Activated CD8-positive, alpha-beta memory T cell treated with anti-CD3 and anti-CD28 coated beads, Interleukin-2, amount 50 U/mL, for 1 hour (primary cell): ENCODE measurements around the gene CEBPZOS.
A peak's percentile ranks its signal among the peaks of the same experiment; 100 is the strongest.

Source experiments
- DNase-seq: peaks from one replicate; pipeline ENCODE4 v3.0.0-alpha.2; 2020; ENCODE audit errors: extremely low read depth

Gene CEBPZOS

DNA sequence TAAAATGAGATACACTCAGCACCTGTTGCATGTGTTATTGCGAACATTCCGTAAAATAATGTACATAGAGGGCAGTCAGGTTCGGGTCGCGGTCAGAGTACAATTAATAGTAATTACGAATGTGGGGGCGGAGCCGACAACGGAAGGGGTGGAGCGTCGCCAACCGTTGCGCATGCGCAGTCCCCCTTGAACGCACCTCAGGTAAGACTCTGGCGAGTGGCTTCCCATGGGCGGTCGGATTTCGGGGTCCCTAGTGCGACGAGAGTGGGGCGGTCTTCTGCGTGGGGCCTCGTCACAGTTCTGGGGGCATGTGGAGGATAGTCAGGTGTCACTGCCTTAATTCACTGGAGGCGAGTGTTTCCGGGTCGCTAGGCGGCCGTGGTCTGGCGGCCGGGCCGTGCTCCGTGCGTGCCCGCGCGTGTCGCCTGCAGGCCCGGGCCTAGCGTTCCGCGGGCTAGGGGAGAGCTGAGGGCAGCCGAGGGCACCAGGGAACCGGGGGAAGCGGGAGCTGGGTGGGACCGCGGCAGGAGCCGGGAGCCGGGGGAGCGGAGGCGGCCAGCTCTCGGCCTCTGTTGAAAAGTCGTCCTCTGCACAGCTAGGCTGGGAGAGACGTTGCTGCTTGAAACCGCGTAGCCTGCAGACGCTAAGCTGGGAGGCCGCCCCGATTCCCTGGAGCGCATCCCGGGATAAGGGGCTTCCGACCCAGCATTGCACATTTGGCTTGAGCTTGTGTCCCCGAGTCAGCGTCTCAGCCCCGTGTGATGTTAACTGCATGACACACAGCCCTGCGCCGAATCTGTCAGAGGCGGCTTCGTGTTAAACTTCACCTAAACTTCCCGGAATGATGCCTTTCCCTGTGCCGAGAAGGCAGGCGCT lies at the start of gene CEBPZOS:
Gene CEBPZOS, plus strand, starts transcription at position 177 of the 876 bp plus-strand sequence. CDS start 3,209 bp downstream, outside the sequence.
- DNase-seq = peak; percentile 81

DNA sequence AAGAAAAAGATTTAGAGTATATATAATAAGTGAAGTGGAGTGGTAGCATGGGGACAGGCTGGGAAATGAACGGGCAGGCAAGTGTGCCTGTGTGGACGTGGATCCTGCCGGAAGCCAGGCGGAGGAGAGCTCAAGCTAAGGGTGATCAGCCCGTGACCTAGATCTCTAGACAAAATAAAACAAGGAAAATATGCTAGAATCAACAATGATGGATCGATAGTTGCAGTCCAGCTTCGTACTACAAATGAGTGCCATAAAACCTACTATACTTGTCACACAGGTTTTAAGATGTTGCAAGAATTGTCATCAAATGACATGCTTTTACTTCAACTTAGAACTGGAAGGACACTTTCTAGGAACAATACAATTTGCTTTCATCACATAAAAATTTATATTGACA lies 48.0 kb upstream of the CEBPZOS start:
- no peak for DNase-seq

DNA sequence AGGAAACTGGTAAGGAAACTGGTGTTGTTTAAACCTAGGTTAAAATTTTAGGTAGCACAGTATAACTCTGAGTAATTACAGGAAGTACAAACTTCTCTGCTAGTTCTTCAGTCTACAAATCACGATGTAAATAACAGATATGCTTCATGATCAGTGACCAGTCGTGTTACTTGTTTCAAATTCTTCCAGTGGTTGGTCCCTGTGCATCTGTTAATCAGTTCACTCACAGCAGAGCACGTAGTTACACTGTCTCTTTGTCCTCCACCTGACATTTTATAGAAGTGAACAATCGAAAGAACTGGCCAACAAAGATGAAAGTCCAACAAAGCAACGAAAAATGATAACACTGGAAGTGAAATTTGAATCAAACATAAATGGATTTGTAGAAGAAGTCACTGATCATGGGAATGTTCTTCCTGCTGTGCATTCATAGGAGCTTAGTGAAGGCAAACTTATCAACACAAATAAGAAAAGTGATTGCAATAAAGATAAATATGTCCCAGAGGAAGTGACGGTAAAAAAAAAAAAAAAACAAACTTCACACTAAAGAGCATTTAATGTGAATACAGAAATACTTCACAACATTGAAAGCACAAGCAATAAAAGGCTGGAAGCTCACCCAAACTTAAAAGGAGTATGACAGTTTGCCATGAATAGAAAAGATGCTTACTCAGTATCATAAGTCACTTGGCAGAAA lies 46.5 kb upstream of the CEBPZOS start:
- DNase-seq = no peak

DNA sequence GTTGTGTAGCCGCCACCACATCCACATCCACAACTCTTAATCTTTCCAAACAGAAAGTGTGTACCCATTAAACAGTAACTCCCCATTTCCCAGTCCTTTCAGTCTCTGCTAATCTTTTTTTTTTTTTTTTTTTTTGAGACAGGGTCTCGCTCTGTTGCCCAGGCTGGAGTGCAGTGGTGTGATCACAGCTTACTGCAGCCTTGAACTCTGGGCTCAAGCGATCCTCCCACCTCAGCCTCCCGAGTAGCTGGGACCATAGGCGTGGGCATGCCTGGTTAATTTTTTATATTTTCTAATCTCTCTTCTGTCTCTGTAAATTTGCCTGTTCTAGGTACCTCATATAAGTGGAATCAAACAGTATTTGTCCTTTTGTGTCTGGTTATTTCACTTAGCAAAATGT lies 43.1 kb upstream of the CEBPZOS start:
- DNase-seq = no peak

DNA sequence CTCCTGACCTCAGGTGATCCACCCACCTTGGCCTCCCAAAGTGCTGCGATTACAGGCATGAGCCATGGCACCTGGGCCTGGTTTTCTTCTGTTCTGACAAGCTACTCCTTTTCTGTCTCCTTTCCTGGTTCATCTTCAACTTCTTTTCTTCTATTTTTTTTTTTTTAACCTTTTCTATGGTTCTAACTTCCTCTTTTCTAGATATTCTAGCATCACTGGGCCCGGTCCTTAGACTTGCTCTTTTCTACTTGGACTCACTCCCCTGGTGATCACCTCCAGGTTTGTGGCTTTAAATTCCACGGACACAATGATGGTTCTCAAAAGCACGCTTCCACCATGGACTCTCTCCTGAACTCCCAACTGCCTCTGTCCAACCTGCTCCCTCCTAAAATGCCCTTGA lies 41.5 kb upstream of the CEBPZOS start:
- DNase-seq = no peak

DNA sequence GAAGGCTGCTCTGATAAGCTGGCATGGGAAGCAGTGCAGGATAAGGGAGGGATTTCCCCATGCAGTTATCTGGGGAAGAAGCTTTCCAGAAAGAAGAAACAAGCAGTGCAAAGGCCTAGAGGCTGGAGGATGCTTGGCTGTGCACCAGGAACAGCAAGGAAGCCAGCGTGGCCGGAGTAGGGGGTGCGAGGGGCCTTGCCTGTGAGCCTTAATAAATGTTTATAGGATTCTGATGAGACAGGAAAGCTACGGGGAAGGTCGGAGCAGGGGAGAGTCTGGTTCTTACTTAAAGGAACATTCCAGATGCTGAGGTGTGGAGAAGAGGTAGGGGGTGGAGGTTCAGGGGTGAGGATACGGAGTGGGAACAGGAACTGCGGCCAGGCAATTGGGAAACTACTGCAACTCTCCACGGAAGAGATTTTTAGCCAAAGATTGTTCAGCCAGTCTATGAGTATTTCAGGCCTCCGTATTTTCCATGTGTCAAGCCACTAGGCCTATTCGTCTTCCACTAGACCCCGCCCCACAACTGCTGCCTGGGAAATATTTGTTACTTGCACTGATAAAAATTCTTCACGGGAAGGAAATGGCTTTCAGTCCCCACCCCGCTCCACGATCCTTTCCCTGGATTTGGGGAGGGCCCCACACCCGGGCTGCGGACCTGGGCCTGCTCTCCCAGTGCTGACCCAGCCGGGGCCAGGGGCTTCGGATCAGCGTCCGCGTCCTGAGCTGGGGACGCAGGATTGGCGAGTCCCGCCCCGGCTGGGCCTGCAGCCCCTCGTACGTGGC lies 40.0 kb upstream of the CEBPZOS start:
- no peak for DNase-seq

DNA sequence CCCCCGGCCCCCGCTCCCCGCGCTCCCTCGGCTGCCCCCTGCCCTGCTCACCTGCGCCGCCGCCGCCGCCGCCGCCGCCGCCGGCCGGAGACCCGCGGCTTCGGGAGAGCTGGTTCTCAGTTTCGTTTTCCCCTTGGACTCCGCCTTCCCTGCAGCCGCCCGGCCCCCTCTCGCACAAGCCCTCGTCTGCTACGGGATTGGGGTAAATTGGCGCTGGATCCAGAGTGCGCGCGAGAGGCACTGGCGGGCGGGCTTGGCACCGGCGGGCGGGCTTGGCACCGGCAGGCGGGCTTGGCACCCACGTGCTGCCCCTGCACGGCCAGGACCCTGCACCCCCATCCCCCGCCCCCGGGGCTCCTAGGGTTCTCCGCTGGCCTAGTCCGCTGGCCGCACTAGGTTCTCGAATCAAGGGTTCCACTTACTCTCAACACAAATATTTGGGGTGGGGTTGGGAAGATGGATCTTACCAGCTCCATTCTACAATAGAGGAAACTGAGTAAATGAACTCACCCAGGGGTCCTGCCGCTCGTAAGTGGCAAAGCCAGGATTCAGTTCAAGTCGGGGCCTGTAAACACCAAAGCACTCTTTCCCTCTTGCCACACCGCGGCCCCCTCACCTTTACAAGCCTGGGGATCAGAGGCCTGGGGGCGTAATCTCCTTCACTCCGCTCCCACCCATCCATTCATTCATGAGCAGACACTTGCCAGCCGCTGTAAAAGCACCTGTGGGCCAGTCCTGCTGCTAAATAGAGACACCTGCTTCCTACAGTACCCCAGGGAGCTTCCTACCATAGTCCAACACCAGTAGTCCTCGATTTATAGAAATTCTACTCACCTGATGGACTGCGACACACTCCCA lies 39.2 kb upstream of the CEBPZOS start, which contains the start of gene EIF2AK2:
Gene EIF2AK2, minus strand, starts transcription at position 124 of the 858 bp plus-strand sequence. CDS start 9,174 bp downstream, outside the sequence.
- DNase-seq = peak; percentile 53

DNA sequence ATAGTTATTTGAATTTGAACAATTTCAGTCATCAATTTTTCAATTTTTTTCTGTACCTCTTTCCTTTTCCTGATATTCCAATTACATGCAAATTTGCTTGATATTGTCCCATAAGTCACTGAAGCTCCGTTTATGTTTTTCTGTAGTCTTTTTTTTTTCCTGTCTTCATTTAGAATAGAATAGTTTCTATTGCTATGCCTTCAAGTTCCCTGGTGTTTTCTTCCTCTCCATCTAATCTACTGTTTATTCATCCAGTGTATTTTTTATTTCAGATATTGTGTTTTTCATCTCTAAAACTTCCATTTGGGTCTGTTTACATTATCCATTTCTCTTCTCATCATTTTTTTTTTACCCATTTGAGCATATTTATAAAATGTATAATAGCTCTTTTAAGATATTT lies 31.5 kb upstream of the CEBPZOS start:
- DNase-seq = no peak

DNA sequence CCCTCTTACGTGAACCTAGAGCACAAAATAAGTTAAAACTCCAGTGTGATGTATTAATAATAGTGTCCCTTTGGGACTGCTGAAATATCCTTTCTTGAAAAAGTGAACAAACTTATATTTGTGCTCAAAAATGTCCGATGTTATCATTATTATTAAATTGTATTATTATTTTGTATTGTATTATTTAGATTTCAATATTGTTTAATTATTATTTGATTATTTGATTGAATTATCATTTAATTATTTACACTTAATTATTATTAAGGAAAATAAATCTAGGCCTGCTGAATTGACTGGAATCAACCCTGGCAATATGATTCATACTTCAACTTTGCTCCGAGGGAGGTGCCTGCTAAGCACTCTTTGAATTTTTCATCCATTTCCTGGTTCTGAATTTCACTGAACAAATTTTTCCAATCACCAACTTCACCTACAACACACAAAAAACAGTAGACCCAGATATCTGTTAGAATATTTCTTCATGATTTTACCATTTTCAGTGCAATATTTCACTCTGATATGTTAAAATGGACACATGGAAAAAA lies 28.6 kb upstream of the CEBPZOS start:
- DNase-seq = no peak

DNA sequence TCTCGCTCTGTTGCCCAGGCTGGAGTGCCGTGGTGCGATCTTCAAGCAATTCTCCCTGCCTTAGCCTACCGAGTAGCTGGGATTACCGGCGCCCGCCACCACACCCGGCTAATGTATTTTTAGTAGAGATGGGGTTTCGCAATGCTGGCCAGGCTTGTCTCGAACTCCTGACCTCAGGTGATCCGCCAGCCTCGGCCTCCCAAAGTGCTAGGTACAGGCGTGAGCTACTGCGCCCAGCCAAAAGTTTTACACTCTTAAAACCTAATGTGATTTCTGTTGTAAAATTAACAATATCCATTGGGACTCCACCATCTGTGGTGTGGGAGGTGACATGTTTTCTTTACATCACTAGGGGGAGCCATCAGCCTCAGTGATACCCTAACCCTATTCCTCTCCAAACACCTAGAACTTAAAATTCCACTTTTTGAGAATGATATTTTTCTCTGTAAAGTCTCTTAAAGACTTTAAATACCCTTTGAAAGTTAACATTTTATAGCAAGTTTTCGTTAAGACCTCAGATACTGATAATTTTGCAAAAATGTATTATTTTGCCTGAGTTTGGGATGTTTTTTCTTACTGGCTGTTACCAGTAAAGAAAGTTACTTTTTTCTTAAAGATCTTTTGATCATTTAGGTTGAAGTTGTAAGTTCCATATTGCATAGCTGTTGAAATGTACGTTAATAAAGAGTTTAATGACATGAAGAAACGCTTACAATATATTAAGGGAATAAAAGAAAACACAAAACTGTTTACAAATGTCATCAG lies 27.9 kb upstream of the CEBPZOS start:
- no peak for DNase-seq

DNA sequence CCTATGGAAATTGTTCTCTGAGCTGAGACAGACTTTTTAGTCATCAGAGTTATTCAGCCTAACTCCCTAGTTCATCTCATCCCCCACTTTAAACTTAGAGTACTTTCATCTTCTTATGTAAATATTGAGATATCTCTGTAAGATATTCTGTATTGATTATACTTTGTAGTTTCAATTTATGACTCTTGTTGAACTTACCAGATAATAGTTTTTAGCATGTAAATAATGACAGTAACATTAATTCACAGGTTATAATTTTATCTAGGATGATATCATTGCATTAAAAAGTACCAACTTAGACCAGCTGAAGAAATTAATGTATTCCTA lies 24.7 kb upstream of the CEBPZOS start:
- no peak for DNase-seq

DNA sequence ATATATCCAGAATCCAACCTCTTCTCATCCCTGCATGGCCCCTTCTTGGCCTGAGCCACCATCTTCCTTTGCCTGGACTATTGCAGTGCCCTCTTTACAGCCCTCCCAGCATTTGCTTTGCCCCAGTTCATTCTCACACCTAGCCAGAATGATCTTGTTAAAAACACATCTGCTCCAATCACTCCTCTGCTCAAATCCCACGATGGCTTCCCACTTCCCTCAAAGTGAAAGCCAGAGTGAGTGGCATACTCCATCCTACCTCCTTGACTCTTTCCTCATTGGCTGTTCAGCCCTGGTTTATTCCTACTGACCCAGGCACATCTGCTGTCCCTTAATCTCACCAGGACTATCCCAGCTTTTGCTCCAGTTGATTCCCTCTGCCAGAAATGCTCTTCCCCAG lies 22.6 kb upstream of the CEBPZOS start:
- DNase-seq = no peak

DNA sequence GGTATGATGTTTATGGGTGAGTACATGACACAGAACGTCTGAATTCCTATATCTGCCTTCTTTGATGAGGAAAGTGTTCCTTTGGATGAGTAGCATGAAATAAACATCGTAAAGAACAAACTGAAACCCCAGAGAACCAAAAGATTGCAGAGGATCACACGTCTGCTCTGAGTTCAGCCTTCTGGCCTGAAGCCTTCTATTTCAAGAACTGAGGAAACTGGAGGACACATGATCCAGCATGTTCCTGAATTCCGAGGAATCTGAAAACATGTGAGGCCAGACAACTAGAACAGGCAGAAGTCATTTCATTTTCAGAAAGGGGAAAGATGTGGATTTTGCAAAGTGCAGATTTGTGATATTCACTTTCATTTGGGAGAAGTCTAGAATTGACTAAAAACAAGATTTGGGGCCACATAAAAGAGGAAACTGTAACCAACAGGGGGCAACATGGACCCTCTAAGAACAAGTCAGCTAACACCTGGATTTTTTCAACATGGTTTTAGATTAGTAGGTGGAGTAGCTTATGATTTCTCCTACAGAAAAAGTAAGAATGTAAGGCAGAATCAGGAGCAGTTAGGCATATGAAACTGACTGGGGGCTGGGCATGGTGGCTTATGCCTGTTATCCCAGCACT lies 16.2 kb upstream of the CEBPZOS start:
- DNase-seq = no peak

DNA sequence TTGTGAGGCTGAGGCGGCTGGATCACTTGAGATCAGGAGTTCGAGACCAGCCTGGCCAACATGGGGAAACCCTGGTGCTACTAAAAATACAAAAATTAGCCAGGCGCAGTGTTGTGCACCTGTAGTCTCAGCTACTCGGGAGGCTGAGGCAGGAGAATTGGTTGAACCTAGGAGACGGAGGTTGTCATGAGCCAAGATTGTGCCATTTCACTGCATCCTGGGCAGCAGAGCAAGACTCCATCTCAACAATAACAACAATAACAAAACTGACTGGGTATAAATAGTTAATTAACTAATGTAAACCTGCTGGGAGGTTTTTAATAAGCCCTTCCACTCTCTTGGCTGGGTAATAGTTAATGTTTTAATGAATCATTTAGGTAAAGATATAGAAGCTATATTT lies 15.7 kb upstream of the CEBPZOS start:
- no peak for DNase-seq

DNA sequence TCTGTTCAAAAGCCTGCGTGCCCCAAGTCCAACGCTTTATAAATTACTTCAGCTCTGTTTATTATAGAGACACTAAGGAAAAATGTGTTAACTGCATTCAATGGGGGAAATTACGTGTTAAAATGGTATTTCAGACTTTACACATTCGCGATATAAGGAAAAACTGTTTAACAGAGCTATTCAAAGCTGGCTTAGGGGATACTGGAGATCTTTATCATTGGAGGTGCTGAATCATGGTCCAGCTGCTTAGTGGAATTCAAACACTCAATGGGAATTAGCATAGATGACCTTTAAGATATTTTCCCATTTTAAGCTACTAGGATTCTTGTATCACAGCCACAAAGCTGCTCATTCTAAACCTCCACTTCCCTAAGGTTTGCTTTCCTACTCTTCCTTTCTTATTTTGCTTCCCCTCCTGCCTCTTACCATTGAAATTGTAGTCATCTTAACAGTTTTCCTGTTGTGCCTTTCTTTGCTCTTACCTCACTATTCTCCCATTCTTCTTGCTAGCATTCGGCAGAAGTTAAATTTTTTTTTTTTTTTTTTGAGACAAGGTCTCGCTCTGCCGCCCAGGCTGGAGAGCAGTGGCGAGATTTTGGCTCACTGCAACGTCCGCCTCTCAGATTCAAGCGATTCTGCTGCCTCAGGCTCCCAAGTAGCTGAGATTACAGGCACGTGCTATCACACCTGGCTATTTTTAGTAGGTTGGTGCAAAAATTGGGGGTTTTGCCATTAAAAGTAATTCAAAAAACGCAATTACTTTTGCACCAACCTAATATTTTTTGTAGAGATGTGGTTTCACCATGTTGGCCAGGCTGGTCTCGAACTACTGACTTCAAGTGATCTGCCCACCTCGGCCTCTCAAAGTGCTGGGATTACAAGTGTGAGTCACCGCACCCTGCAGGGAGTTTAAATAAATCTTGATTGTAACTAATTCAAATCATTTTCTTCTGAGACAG lies 14.3 kb upstream of the CEBPZOS start:
- DNase-seq = no peak

DNA sequence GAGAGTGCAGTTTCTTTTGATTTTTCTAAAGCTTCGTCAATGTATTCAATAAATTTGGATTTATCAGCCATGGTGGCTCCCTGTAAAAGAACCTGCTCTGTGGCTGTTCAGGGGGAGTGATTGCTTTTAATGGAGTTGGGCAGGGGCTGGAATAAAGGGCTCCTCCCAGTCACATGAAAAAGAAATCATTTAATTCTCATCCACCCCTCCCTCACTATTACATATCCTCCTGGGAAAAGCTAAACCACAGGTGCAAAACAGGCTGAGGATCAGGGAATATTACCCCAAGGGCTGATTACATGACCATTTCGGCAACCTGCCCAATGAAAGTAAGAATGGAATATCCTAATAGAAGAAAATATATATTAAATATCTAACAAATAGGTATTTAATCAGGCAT lies 7.7 kb upstream of the CEBPZOS start, which contains the start of gene SULT6B1:
Gene SULT6B1, minus strand, starts transcription at position 101 of the 400 bp plus-strand sequence. Its CDS starts 30 bp downstream, at position 71.
- DNase-seq = no peak

DNA sequence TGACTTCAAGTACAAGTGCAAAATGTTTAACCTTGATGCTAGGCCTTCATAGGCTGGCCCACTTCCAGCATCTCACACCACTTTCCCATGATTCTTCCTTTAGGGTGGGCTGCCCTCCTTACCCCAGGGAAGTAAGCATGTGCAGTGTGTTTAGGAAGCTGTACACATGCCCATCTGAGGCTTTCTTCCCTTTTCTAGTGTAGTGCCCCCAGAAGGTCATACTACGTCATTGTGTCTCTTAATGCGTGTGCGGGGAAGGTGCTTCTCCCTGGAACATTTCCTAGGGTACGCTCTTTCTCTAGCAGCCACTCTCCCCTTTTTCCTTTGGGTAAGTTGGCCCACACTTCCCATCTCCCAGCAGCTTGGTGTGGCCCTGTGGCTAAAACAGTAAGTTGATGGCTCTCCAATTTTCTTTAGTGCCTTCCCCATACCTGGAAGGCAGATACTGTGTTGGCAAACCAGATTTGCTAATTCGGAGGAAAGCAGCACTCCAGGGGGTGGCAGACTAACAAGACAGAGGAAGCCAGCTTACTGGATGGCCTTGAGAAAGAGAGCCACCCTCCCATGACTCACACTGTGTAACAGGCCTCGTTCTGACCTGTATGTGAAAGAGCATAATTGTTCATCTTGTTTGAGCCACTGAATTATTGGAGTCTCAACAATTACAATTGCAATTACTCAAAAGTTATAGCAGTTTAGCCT lies 6.7 kb upstream of the CEBPZOS start:
- no peak for DNase-seq

DNA sequence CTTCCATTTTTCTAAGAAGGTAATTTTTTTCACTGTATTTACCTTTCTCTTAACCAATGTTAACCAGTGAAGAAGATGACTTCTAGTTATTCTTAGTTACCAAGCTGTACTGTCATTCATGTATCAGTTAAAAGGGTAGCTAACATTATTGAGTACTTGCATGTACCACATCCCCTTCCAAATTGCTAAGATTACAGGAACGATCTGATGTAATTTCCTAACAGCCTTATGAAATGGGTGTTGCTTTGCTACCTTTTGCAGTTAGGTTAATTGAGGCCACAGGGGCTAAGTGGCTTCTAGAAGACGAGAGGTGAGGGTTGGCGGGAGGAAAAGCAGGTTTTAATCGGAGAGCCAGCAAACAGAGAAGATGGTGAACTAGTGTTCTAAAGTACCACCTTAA lies 6.0 kb upstream of the CEBPZOS start:
- no peak for DNase-seq
